ENCODE data around the gene ADSS1. TPM values are rescaled to one million over a fixed set of nuclear protein-coding genes. Genes with fewer than 3 reads are reported as not detected.

The ADSS1 gene
- total RNA-seq, 3 donors from 2014 or later, result 2.0 to 6.0 (median 4.2) TPM

GRCh38 chr14:104770072-104770579, 46.1 kb downstream of the ADSS1 start:
- no peak overlapping the region for H3K4me3 ChIP-seq
- ATAC-seq (no peak), DNase-seq (no peak)
- intact Hi-C loops (cut with DNase I, micrococcal nuclease), result no loop called here
- H3K4me1 ChIP-seq (ENCODE audit: low read depth), result no peaks in the 10 kb centered on the region
- H3K36me3 ChIP-seq (ENCODE audit: low read depth), result no peaks in the 10 kb centered on the region
- no peak for TF ChIP-seq CTCF (IDR thresholded peaks at IDR 0.05)
- no peaks in the 10 kb centered on the region for H3K9me3 ChIP-seq

GRCh38 chr14:104770851-104771272, 46.8 kb downstream of the ADSS1 start:
- DNase-seq (no peak), ATAC-seq (no peak)
- Histone ChIP-seq H3K4me1 (ENCODE audit: low read depth) (no peaks in the 10 kb centered on the region), H3K9me3 (no peaks in the 10 kb centered on the region), H3K36me3 (ENCODE audit: low read depth) (no peaks in the 10 kb centered on the region), H3K4me3 (no peak overlapping the region)
- TF ChIP-seq CTCF (IDR thresholded peaks at IDR 0.05), result no peak
- intact Hi-C loops (cut with DNase I, micrococcal nuclease), result no loop called here

- H3K36me3 ChIP-seq (ENCODE audit: low read depth), result no peaks in the 10 kb centered on the region
- ATAC-seq, result no peak
- intact Hi-C loops (cut with DNase I, micrococcal nuclease), result no loop called here
Observed at GRCh38 chr14:104771374-104771773, 47.3 kb downstream of the ADSS1 start.

GRCh38 chr14:104771918-104772706, 48.1 kb downstream of the ADSS1 start:
- DNase-seq, result no peak
- no peak for TF ChIP-seq CTCF (IDR thresholded peaks at IDR 0.05)
- intact Hi-C loops (cut with DNase I, micrococcal nuclease), result no loop called here

More at GRCh38 chr14:104771374-104771773, 47.3 kb downstream of the ADSS1 start:
- H3K4me1 ChIP-seq (ENCODE audit: low read depth), result no peaks in the 10 kb centered on the region
- no peak overlapping the region for H3K4me3 ChIP-seq
- no peak for TF ChIP-seq CTCF (IDR thresholded peaks at IDR 0.05)
- DNase-seq, result no peak
- no peaks in the 10 kb centered on the region for H3K9me3 ChIP-seq

GRCh38 chr14:104772707-104773504, 48.9 kb downstream of the ADSS1 start:
- Histone ChIP-seq H3K4me3 (no peak overlapping the region), H3K4me1 (ENCODE audit: low read depth) (no peaks in the 10 kb centered on the region), H3K9me3 (no peaks in the 10 kb centered on the region), H3K36me3 (ENCODE audit: low read depth) (no peaks in the 10 kb centered on the region)
- no peak for TF ChIP-seq CTCF (IDR thresholded peaks at IDR 0.05)
- ATAC-seq, result no peak
- intact Hi-C loops (cut with DNase I, micrococcal nuclease), result no loop called here
- no peak for DNase-seq

More at GRCh38 chr14:104771918-104772706, 48.1 kb downstream of the ADSS1 start:
- peak; percentile 22 for ATAC-seq
- H3K36me3 ChIP-seq (ENCODE audit: low read depth), result no peaks in the 10 kb centered on the region
- H3K9me3 ChIP-seq, result no peaks in the 10 kb centered on the region
- no peak overlapping the region for H3K4me3 ChIP-seq
- no peaks in the 10 kb centered on the region for H3K4me1 ChIP-seq (ENCODE audit: low read depth)

Measured in mucosa of descending colon (tissue), 3 donors.